ENCODE measurements around the gene GMEB2.

GMEB2 gene

GRCh38 chr20:63577317-63577894 lies 49.5 kb downstream of the GMEB2 start:
- H3K4me3 ChIP-seq (ENCODE audit: low read depth, low read length): no peak overlapping the region
- no peak for DNase-seq (ENCODE audit: low read depth)
- TF ChIP-seq CTCF (IDR thresholded peaks at IDR 0.05; ENCODE audit: low read depth, low read length, missing control alignments): no peak

DNA sequence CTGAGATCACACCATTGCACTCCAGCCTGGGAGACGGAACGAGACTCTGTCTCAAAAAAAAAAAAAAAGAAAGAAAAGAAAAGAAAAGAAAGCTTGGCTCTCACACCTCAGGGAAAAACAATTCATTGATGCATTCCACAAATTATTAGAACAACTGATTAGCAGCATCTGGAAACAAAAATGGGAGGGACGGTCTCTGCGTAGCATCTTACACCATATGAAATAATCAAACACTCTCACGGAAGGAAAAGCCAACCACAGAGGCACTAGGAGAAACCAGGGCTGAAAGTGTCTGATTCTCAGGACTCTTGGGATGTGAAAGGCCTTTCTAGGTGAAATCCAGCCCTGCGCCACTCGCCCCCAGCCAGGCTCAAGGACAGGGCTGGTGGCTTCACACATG lies 50.6 kb downstream of the GMEB2 start:
- H3K4me3 ChIP-seq (ENCODE audit: low read depth, low read length): no peak overlapping the region
- no peak for DNase-seq (ENCODE audit: low read depth)
- TF ChIP-seq CTCF (IDR thresholded peaks at IDR 0.05; ENCODE audit: low read depth, low read length, missing control alignments): no peak

DNA sequence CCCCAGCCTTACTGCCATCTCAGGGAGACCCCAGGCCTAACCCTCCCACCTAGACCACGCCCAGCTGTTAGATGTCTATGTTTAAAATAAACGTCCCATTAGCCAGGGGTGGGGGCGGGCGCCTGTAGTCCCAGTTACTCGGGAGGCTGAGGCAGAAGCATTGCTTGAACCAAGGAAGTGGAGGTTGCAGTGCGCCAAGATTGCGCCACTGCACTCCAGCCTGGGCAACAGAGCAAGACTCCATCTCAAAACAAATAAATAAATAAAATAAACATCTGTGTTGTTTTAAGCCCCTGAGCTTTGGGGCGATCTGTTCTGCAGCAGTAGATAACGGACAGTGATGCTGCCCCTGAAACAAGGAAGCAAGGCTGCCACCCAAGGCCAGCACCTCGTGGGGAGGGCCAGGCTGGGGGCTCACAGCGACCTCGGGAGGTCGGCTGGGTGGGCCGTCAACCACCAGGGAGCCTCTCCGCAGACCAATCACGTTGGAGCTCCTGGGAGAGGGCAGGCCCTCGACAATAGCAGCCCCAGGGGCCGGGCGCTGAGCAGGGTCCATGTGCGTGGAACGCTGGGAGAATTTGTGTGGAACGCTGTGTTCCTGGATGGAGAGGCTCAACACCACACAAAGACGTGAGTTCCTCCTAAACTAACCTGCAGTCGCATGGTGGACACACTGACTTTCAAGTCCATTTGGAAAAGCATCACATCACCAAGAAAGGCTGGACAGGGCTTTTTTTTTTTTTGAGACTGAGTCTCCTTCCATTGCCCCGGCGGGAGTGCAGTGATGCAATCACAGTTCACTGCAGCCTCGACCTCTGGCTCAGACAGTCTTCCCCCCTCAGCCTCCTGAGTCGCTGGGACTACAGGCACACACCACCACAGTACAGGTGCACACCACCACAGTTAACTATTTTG lies 51.8 kb downstream of the GMEB2 start:
- no peak for DNase-seq (ENCODE audit: low read depth)
- H3K4me3 ChIP-seq (ENCODE audit: low read depth, low read length): no peak overlapping the region
- TF ChIP-seq CTCF (IDR thresholded peaks at IDR 0.05; ENCODE audit: low read depth, low read length, missing control alignments): no peak

DNA sequence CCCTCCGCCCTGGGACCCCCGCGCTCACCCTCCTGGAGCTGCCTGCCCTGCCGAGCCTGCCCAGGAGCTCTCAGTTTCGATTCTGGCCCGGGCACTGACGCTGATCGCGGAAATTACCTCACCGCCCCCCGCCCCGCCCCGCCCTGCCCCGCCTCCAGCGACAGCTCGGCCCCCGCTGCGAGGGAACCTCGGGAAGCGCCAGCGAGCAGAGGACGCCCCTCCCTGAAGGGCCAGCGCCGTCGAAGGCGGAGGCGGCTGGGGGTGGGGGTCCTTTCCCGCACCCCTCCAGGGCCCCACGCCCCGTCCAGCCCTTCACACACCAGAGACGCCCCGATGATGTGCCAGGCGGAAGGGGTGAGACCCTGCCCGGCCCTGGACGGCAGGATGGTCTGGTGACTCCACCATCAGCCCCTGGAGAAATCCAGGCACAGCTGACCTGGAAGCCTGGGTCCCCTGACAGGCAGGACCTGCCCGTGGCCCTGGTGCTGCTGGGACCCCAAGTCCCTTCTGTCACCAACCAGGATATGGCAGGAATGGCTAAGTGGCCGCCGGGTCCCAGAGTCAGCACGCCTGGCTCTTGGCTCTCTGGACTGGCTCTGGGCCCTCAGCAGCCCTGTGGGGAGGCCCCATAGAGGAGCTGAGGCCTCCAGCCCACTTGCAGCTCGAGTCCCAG lies 52.6 kb downstream of the GMEB2 start, which contains the start of gene HELZ2:
Gene HELZ2, minus strand, starts transcription at position 84 of the 673 bp plus-strand sequence. CDS start 1,854 bp downstream, outside the sequence.
- no peak for TF ChIP-seq CTCF (IDR thresholded peaks at IDR 0.05; ENCODE audit: low read depth, low read length, missing control alignments)
- H3K4me3 ChIP-seq (ENCODE audit: low read depth, low read length): peak within 1 kb of the TSS; percentile 86
- DNase-seq (ENCODE audit: low read depth): no peak

DNA sequence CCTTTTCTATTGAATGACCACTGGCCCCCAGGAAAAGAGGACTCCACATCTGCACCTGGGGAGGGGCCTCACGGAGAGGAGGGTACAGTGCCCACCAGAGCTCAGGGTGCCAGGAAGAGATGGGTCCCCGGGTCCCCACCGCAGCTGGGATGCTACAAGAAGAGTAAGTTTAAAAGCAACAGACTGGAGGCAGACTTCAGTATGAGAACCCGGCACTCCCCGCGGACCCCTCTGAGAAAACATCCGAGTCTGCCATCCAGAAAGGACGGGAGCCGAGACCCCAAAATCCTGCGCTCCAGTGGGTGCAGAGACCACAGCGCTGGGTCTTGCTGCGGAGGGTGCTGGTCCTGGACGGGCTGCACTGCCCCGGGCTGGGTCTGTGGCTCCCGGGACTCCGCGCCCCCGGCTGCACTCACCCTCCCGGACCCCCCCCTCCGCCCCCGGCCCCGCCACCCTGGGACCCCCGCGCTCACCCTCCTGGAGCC lies 53.2 kb downstream of the GMEB2 start:
- DNase-seq (ENCODE audit: low read depth): no peak

More for the DNA sequence above, 53.2 kb downstream of the GMEB2 start:
- no peak for TF ChIP-seq CTCF (IDR thresholded peaks at IDR 0.05; ENCODE audit: low read depth, low read length, missing control alignments)
- peak overlapping the region; percentile 86 for H3K4me3 ChIP-seq (ENCODE audit: low read depth, low read length)
